ENCODE data around the gene MSRB3.

Gene MSRB3

DNA sequence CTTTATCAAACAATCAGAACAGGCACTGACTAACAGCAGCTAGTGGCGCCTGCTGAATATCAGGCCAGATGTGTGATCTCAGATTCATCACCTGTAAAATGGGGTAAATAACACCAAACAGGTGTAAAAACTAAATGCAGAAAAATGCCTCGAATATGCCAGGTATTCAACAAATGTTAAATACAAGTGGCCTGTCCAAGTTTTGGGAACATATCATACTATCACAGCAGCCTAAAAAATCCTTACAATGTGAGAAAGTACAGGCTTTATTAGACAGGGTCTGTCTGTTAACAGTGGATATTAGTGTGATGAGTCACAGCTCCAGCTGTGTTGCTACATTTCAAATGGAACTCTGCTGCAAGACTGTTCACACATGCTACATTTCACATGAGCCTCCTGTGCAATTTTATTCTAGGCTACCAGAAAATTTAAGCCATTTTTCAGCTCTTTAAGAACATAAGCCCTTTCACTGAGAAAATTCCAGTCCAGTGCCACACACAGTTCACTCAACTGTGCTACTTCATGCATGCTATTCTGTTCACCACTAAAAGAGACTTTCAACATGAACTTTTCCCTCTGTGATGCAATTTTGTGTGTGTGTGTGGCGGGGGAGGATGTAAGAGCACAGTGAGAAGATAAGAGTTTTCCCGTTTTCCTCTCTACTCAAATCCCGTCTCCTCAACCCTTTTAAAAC, 56.7 kb downstream of the MSRB3 start:
- Histone ChIP-seq H3K36me3 (ENCODE audit: insufficient read depth, low read length) (peaks cover 19% of the 10 kb centered on the region; the same call in 1 of the 2 replicates), H3K9me3 (ENCODE audit: insufficient read depth, low read depth, low read length) (no peaks in the 10 kb centered on the region), H3K9me2 (replicated peaks; ENCODE audit: low read depth, low read length) (no peaks in the 10 kb centered on the region), H3K9ac (ENCODE audit: low read depth, low read length, poor library complexity, severe bottlenecking) (no peak overlapping the region), H3K4me1 (ENCODE audit: insufficient read depth, low read length, poor library complexity, severe bottlenecking) (no peaks in the 10 kb centered on the region), H3K4me3 (ENCODE audit: low read length, poor library complexity, severe bottlenecking) (no peak overlapping the region), H2AFZ (ENCODE audit: low read length) (no peak overlapping the region), H3K4me2 (ENCODE audit: low read depth, low read length, poor library complexity, severe bottlenecking) (no peak overlapping the region), H3K79me2 (ENCODE audit: insufficient read depth, low read length) (no peaks in the 10 kb centered on the region), H4K20me1 (ENCODE audit: insufficient read depth, low read length, poor library complexity, severe bottlenecking) (no peaks in the 10 kb centered on the region), H3K27me3 (ENCODE audit: insufficient read depth, low read length, poor library complexity, severe bottlenecking) (no peaks in the 10 kb centered on the region), H3F3A (ENCODE audit: low read depth) (no peaks in the 10 kb centered on the region)
- no peak for TF ChIP-seq EZH2phosphoT487 (IDR thresholded peaks at IDR 0.05; ENCODE audit: borderline replicate concordance)

DNA sequence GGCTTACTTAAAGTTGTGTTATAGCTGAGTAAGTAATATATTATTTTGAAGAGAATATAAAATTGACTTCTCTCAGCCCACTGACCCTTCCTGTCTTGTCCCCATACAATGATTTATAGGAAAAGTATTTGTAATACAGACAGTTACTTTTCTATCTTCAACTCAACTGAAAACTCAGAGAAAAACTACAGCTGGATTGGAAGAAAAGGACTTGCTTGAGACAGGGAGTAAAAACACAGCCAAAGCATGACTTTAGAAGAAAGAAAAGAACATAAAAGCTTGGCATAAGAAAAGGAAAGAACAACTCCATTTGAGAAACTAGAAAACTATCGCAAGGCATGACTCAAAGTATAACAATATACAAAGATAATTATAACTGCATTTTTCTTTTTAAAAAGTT, 57.5 kb downstream of the MSRB3 start:
- Histone ChIP-seq H3K9ac (ENCODE audit: low read depth, low read length, poor library complexity, severe bottlenecking) (no peak overlapping the region), H3K79me2 (ENCODE audit: insufficient read depth, low read length) (no peaks in the 10 kb centered on the region), H2AFZ (ENCODE audit: low read length) (no peak overlapping the region), H3K4me3 (ENCODE audit: low read length, poor library complexity, severe bottlenecking) (no peak overlapping the region), H4K20me1 (ENCODE audit: insufficient read depth, low read length, poor library complexity, severe bottlenecking) (no peaks in the 10 kb centered on the region), H3K9me3 (ENCODE audit: insufficient read depth, low read depth, low read length) (no peaks in the 10 kb centered on the region), H3K36me3 (ENCODE audit: insufficient read depth, low read length) (peaks cover 19% of the 10 kb centered on the region; the same call in 1 of the 2 replicates), H3K4me2 (ENCODE audit: low read depth, low read length, poor library complexity, severe bottlenecking) (no peak overlapping the region), H3K9me2 (replicated peaks; ENCODE audit: low read depth, low read length) (no peaks in the 10 kb centered on the region), H3K27me3 (ENCODE audit: insufficient read depth, low read length, poor library complexity, severe bottlenecking) (no peaks in the 10 kb centered on the region), H3F3A (ENCODE audit: low read depth) (no peaks in the 10 kb centered on the region), H3K4me1 (ENCODE audit: insufficient read depth, low read length, poor library complexity, severe bottlenecking) (no peaks in the 10 kb centered on the region)
- no peak for TF ChIP-seq EZH2phosphoT487 (IDR thresholded peaks at IDR 0.05; ENCODE audit: borderline replicate concordance)
- TF ChIP-seq, protein P1, sequence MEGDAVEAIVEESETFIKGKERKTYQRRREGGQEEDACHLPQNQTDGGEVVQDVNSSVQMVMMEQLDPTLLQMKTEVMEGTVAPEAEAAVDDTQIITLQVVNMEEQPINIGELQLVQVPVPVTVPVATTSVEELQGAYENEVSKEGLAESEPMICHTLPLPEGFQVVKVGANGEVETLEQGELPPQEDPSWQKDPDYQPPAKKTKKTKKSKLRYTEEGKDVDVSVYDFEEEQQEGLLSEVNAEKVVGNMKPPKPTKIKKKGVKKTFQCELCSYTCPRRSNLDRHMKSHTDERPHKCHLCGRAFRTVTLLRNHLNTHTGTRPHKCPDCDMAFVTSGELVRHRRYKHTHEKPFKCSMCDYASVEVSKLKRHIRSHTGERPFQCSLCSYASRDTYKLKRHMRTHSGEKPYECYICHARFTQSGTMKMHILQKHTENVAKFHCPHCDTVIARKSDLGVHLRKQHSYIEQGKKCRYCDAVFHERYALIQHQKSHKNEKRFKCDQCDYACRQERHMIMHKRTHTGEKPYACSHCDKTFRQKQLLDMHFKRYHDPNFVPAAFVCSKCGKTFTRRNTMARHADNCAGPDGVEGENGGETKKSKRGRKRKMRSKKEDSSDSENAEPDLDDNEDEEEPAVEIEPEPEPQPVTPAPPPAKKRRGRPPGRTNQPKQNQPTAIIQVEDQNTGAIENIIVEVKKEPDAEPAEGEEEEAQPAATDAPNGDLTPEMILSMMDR (conservative IDR thresholded peaks at IDR 0.05; ENCODE audit: low read length), result no peak

DNA sequence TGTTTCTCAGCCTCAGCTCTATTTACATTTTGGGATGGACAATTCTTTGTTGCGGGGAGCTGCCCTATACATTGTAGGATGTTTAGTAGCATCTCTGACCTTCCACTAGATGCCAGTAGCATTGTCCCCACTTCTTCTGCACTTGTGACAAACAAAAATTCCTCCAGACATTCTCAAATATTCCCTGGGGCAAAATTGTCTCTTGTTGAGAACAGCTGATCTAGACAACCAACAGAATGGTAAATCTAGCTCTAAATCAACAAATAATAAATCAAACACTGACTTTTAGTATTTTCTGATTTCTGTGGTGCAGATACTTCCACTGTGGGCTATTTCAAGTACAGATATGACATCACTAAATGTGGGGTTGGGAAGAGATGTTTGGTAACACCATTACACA, 60.7 kb downstream of the MSRB3 start:
- no peaks in the 10 kb centered on the region for H3K9me2 ChIP-seq (replicated peaks; ENCODE audit: low read depth, low read length)
- H4K20me1 ChIP-seq (ENCODE audit: insufficient read depth, low read length, poor library complexity, severe bottlenecking), result no peaks in the 10 kb centered on the region
- H3K36me3 ChIP-seq (ENCODE audit: insufficient read depth, low read length), result peaks cover 10% of the 10 kb centered on the region; the same call in 1 of the 2 replicates
- no peak overlapping the region for H3K9ac ChIP-seq (ENCODE audit: low read depth, low read length, poor library complexity, severe bottlenecking)
- H3K4me1 ChIP-seq (ENCODE audit: insufficient read depth, low read length, poor library complexity, severe bottlenecking), result no peaks in the 10 kb centered on the region
- TF ChIP-seq EZH2phosphoT487 (IDR thresholded peaks at IDR 0.05; ENCODE audit: borderline replicate concordance), result no peak
- TF ChIP-seq, protein P1 (conservative IDR thresholded peaks at IDR 0.05; ENCODE audit: low read length), result no peak
- no peaks in the 10 kb centered on the region for H3K79me2 ChIP-seq (ENCODE audit: insufficient read depth, low read length)
- H3F3A ChIP-seq (ENCODE audit: low read depth), result no peaks in the 10 kb centered on the region
- no peaks in the 10 kb centered on the region for H3K27me3 ChIP-seq (ENCODE audit: insufficient read depth, low read length, poor library complexity, severe bottlenecking)
- no peak overlapping the region for H3K4me2 ChIP-seq (ENCODE audit: low read depth, low read length, poor library complexity, severe bottlenecking)
- no peaks in the 10 kb centered on the region for H3K9me3 ChIP-seq (ENCODE audit: insufficient read depth, low read depth, low read length)
- no peak overlapping the region for H3K4me3 ChIP-seq (ENCODE audit: low read length, poor library complexity, severe bottlenecking)
- H2AFZ ChIP-seq (ENCODE audit: low read length), result no peak overlapping the region

DNA sequence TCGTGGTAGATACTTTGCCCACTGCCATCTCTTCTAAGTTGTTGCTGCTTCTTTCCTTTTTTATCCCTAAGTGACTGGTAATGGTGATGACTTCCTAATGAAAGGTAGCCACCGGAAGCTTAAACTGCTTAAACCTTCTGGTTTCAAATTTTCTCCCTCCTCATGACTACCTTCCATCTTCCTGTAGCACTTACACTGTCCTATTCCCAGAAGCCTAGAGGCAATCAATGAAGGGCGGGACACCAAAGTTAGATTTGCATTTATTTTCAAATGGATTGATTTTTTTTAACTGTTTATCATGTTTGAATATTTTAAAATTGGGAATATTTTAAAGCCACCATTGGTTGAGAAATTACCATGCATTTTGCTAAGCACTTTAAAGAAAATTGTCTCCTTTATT, 64.7 kb downstream of the MSRB3 start:
- Histone ChIP-seq H3K4me1 (ENCODE audit: insufficient read depth, low read length, poor library complexity, severe bottlenecking) (no peaks in the 10 kb centered on the region), H3K9me2 (replicated peaks; ENCODE audit: low read depth, low read length) (no peaks in the 10 kb centered on the region), H3K4me3 (ENCODE audit: low read length, poor library complexity, severe bottlenecking) (no peak overlapping the region), H3K4me2 (ENCODE audit: low read depth, low read length, poor library complexity, severe bottlenecking) (no peak overlapping the region), H3K9me3 (ENCODE audit: insufficient read depth, low read depth, low read length) (no peaks in the 10 kb centered on the region), H2AFZ (ENCODE audit: low read length) (no peak overlapping the region), H3K27me3 (ENCODE audit: insufficient read depth, low read length, poor library complexity, severe bottlenecking) (no peaks in the 10 kb centered on the region), H3K79me2 (ENCODE audit: insufficient read depth, low read length) (no peaks in the 10 kb centered on the region), H3K36me3 (ENCODE audit: insufficient read depth, low read length) (no peaks in the 10 kb centered on the region), H3F3A (ENCODE audit: low read depth) (no peaks in the 10 kb centered on the region), H3K9ac (ENCODE audit: low read depth, low read length, poor library complexity, severe bottlenecking) (no peak overlapping the region), H4K20me1 (ENCODE audit: insufficient read depth, low read length, poor library complexity, severe bottlenecking) (no peaks in the 10 kb centered on the region)
- no peak for TF ChIP-seq EZH2phosphoT487 (IDR thresholded peaks at IDR 0.05; ENCODE audit: borderline replicate concordance)
- TF ChIP-seq, protein P1 (conservative IDR thresholded peaks at IDR 0.05; ENCODE audit: low read length), result no peak
